ENCODE results near the gene JPT2. TPM values are rescaled to one million over a fixed set of nuclear protein-coding genes. Genes with fewer than 3 reads are reported as not detected.

JPT2 gene
- total RNA-seq, 1 donor from 2014 or later, result 72.9 TPM

GRCh38 chr16:1654505-1655268 is 23.4 kb upstream of the JPT2 start:
- Mint-ChIP-seq H3K36me3 (ENCODE audit: unreplicated experiment) (peaks cover 12% of the 10 kb centered on the region), H3K4me3 (ENCODE audit: unreplicated experiment) (no peak overlapping the region), H3K4me1 (ENCODE audit: low read depth, unreplicated experiment) (peaks cover 2% of the 10 kb centered on the region), H3K9me3 (ENCODE audit: unreplicated experiment) (peaks cover 6% of the 10 kb centered on the region), H3K27me3 (ENCODE audit: unreplicated experiment) (peaks cover 18% of the 10 kb centered on the region), H3K27ac (ENCODE audit: unreplicated experiment) (no peak overlapping the region)
- no peak for TF ChIP-seq CTCF (IDR thresholded peaks at IDR 0.05; ENCODE audit: partially characterized antibody, unreplicated experiment)
- DNase-seq, result no peak

GRCh38 chr16:1655269-1655807 is 22.7 kb upstream of the JPT2 start:
- no peak overlapping the region for H3K27ac Mint-ChIP-seq (ENCODE audit: unreplicated experiment)

GRCh38 chr16:1655909-1656807 is 21.9 kb upstream of the JPT2 start:
- DNase-seq, result no peak
- TF ChIP-seq CTCF (IDR thresholded peaks at IDR 0.05; ENCODE audit: partially characterized antibody, unreplicated experiment), result no peak
- peaks cover 11% of the 10 kb centered on the region for H3K27me3 Mint-ChIP-seq (ENCODE audit: unreplicated experiment)
- no peak overlapping the region for H3K4me3 Mint-ChIP-seq (ENCODE audit: unreplicated experiment)
- H3K27ac Mint-ChIP-seq (ENCODE audit: unreplicated experiment), result no peak overlapping the region
- H3K9me3 Mint-ChIP-seq (ENCODE audit: unreplicated experiment), result peaks cover 5% of the 10 kb centered on the region
- peaks cover 2% of the 10 kb centered on the region for H3K4me1 Mint-ChIP-seq (ENCODE audit: low read depth, unreplicated experiment)
- H3K36me3 Mint-ChIP-seq (ENCODE audit: unreplicated experiment), result peaks cover 6% of the 10 kb centered on the region

More at GRCh38 chr16:1655269-1655807, 22.7 kb upstream of the JPT2 start:
- peaks cover 6% of the 10 kb centered on the region for H3K9me3 Mint-ChIP-seq (ENCODE audit: unreplicated experiment)
- no peak for DNase-seq
- no peak for TF ChIP-seq CTCF (IDR thresholded peaks at IDR 0.05; ENCODE audit: partially characterized antibody, unreplicated experiment)
- no peak overlapping the region for H3K4me3 Mint-ChIP-seq (ENCODE audit: unreplicated experiment)
- H3K4me1 Mint-ChIP-seq (ENCODE audit: low read depth, unreplicated experiment), result peaks cover 2% of the 10 kb centered on the region
- H3K27me3 Mint-ChIP-seq (ENCODE audit: unreplicated experiment), result peaks cover 18% of the 10 kb centered on the region
- H3K36me3 Mint-ChIP-seq (ENCODE audit: unreplicated experiment), result peaks cover 12% of the 10 kb centered on the region

GRCh38 chr16:1656808-1657617 is 21.1 kb upstream of the JPT2 start:
- Mint-ChIP-seq H3K36me3 (ENCODE audit: unreplicated experiment) (no peaks in the 10 kb centered on the region), H3K27me3 (ENCODE audit: unreplicated experiment) (peaks cover 7% of the 10 kb centered on the region), H3K4me1 (ENCODE audit: low read depth, unreplicated experiment) (peaks cover 2% of the 10 kb centered on the region), H3K9me3 (ENCODE audit: unreplicated experiment) (peaks cover 6% of the 10 kb centered on the region), H3K27ac (ENCODE audit: unreplicated experiment) (no peak overlapping the region), H3K4me3 (ENCODE audit: unreplicated experiment) (no peak overlapping the region)
- DNase-seq, result no peak
- TF ChIP-seq CTCF (IDR thresholded peaks at IDR 0.05; ENCODE audit: partially characterized antibody, unreplicated experiment), result no peak

Measured in glutamatergic neuron (in vitro differentiated cells).